AG20443 (cell line): ENCODE data around the gene ILK.
A peak's percentile ranks its signal among the peaks of the same experiment; 100 is the strongest.

ENCODE experiments used
- DNase-seq: peaks from one replicate; pipeline ENCODE4 v3.0.0; 2012; ENCODE audit warnings: low spot score, mixed read lengths

ILK gene

GRCh38 chr11:6606471-6607189 is 3.1 kb downstream of the ILK start:
- peak; percentile 95 for DNase-seq

GRCh38 chr11:6607190-6607795 is 3.7 kb downstream of the ILK start:
- no peak for DNase-seq

- no peak for DNase-seq
Observed at GRCh38 chr11:6608011-6608410, 4.4 kb downstream of the ILK start.

- DNase-seq: no peak
Observed at GRCh38 chr11:6608726-6609501, 5.3 kb downstream of the ILK start.

GRCh38 chr11:6609502-6610015 is 6.0 kb downstream of the ILK start:
- DNase-seq: no peak

GRCh38 chr11:6610591-6610990 is 7.0 kb downstream of the ILK start:
- no peak for DNase-seq

GRCh38 chr11:6611092-6611962 is 7.8 kb downstream of the ILK start:
- DNase-seq: no peak

GRCh38 chr11:6611963-6612212 is 8.3 kb downstream of the ILK start:
- DNase-seq: no peak

- DNase-seq: peak; percentile 95
Observed at GRCh38 chr11:6612213-6613041, 8.9 kb downstream of the ILK start, which contains the start of gene TAF10. Gene TAF10, minus strand, starts transcription at chr11:6612216. Its CDS starts 27 bp downstream, at chr11:6612189.

GRCh38 chr11:6613496-6613895 is 9.9 kb downstream of the ILK start:
- DNase-seq: no peak

- no peak for DNase-seq
Observed at GRCh38 chr11:6614446-6614845, 10.9 kb downstream of the ILK start.

GRCh38 chr11:6615046-6615445 is 11.5 kb downstream of the ILK start:
- DNase-seq: no peak

GRCh38 chr11:6615882-6616585 is 12.5 kb downstream of the ILK start:
- no peak for DNase-seq

GRCh38 chr11:6616596-6617250 is 13.1 kb downstream of the ILK start:
- no peak for DNase-seq

- DNase-seq: no peak
Observed at GRCh38 chr11:6617315-6617781, 13.8 kb downstream of the ILK start.

- peak; percentile 65 for DNase-seq
Observed at GRCh38 chr11:6618117-6619003, 14.8 kb downstream of the ILK start.

GRCh38 chr11:6619004-6619745 is 15.6 kb downstream of the ILK start, which contains the start of gene TPP1:
Gene TPP1, minus strand, starts transcription at chr11:6619422. Its CDS starts 22 bp downstream, at chr11:6619400.
- peak; percentile 98 for DNase-seq

GRCh38 chr11:6620636-6621035 is 17.1 kb downstream of the ILK start:
- no peak for DNase-seq
